Measurements from ENCODE around the gene GALNT14. TPM values are rescaled to one million over a fixed set of nuclear protein-coding genes. Genes with fewer than 3 reads are reported as not detected.

GALNT14 gene
- total RNA-seq, 1 donor from 2014 or later: 0.14 TPM

DNA sequence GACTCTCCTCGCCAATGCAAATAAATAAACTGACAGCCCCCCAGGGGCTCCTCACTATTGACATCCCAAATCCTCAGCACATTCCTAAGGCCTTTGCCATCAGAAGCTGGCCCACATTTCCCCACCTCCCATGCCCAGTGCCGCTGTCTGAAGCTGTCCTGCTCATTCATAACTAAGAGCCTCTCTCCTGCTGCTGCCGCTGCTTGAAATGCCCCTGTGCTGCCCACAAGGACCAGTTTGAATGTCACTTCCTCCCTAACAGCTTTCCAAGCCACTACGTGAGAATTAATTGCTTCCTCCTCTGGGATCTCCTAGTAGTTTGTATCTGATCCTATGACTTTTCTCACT is 179.3 kb downstream of the GALNT14 start:
- H3K9me3 ChIP-seq (replicated peaks): no peaks in the 10 kb centered on the region
- intact Hi-C loops (cut with micrococcal nuclease): no loop called here
- H3K27ac ChIP-seq (replicated peaks): no peak overlapping the region
- H3K4me1 ChIP-seq: no peaks in the 10 kb centered on the region
- H3K27me3 ChIP-seq (ENCODE audit: low read depth): peaks cover 8% of the 10 kb centered on the region
- H3K4me3 ChIP-seq: no peak overlapping the region
- DNase-seq: no peak
- no peaks in the 10 kb centered on the region for H3K36me3 ChIP-seq
- TF ChIP-seq, protein P1, sequence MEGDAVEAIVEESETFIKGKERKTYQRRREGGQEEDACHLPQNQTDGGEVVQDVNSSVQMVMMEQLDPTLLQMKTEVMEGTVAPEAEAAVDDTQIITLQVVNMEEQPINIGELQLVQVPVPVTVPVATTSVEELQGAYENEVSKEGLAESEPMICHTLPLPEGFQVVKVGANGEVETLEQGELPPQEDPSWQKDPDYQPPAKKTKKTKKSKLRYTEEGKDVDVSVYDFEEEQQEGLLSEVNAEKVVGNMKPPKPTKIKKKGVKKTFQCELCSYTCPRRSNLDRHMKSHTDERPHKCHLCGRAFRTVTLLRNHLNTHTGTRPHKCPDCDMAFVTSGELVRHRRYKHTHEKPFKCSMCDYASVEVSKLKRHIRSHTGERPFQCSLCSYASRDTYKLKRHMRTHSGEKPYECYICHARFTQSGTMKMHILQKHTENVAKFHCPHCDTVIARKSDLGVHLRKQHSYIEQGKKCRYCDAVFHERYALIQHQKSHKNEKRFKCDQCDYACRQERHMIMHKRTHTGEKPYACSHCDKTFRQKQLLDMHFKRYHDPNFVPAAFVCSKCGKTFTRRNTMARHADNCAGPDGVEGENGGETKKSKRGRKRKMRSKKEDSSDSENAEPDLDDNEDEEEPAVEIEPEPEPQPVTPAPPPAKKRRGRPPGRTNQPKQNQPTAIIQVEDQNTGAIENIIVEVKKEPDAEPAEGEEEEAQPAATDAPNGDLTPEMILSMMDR (IDR thresholded peaks at IDR 0.05; ENCODE audit: borderline replicate concordance): no peak

DNA sequence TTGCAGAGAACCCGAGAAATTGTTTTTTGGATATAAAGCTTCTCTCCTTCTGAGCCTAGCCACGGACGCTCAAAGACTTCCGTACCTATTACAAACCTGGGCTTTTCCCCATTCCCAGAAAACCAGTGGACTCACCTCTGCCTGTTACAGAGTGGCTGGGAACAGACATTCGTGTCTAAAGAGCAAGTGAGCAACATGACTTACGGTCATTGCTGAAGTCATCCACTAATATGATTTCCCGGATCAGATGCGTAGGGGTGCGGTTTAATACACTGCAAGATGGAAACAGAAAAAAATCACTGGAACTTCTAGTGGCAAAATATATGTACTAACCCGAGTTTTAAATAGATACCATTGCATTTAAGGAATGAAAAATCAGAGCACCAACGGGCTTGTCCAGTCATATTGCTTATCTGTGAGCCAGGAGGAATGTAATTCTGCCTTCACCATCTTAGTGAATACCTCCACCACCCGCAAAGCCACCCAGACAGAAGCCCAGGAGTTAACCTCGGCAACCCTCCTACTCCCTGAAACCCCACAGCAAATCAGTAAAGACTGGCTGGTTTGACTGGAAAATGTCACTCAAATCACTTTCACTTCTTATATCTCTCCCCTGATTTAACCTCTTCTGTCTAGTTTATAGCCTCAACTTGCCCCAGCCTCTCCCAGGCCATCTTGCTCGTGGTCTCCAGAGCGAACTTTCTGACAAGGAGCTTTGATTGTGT is 179.9 kb downstream of the GALNT14 start:
- H3K27ac ChIP-seq (replicated peaks): no peak overlapping the region
- H3K9me3 ChIP-seq (replicated peaks): no peaks in the 10 kb centered on the region
- DNase-seq: no peak
- TF ChIP-seq, protein P1 (IDR thresholded peaks at IDR 0.05; ENCODE audit: borderline replicate concordance): no peak
- H3K27me3 ChIP-seq (ENCODE audit: low read depth): peaks cover 7% of the 10 kb centered on the region
- no peak overlapping the region for H3K4me3 ChIP-seq
- intact Hi-C loops (cut with micrococcal nuclease): no loop called here
- H3K36me3 ChIP-seq: no peaks in the 10 kb centered on the region
- H3K4me1 ChIP-seq: no peaks in the 10 kb centered on the region

DNA sequence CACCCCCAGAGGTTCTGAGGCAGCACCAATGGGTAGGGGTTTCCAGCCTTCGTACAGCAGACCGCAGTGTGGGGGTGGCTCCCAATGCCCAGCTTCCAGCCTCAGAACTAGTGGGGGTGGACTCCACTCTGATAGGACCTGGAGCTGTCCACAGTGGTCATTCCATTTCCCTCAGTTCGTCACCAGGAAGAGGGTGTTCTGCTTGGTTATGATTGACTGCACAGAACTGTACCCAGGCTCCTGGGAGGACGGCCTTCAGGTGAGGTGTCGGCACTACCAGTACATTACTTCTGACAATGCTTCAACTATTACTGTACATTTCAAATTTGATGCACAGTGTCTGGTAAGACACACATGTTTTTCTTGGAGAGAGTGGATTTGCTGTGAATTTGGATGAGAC is 180.6 kb downstream of the GALNT14 start:
- TF ChIP-seq, protein P1 (IDR thresholded peaks at IDR 0.05; ENCODE audit: borderline replicate concordance): no peak
- no peaks in the 10 kb centered on the region for H3K4me1 ChIP-seq
- peaks cover 7% of the 10 kb centered on the region for H3K27me3 ChIP-seq (ENCODE audit: low read depth)
- no peaks in the 10 kb centered on the region for H3K36me3 ChIP-seq
- no peak overlapping the region for H3K4me3 ChIP-seq
- DNase-seq: no peak
- H3K27ac ChIP-seq (replicated peaks): no peak overlapping the region
- no peaks in the 10 kb centered on the region for H3K9me3 ChIP-seq (replicated peaks)
- intact Hi-C loops (cut with micrococcal nuclease): no loop called here

DNA sequence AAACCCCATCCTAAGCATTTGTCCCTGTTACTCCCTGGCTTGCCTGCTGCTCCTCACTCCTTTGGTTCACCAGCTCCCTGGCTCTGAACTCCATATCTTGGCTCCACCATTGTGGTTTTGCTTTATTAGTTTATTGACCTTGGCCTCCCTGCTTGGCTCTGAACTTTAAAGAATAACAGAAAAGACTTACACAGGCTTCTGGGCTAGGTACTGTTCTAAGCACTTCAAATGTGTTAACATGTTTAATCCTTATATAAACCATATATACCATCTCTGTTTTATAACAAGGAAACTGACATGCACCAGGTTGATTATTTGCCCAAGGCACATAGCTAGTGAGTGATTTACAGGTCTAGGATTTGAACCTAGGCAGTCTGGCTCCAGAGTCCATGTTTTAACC is 181.2 kb downstream of the GALNT14 start:
- TF ChIP-seq, protein P1 (IDR thresholded peaks at IDR 0.05; ENCODE audit: borderline replicate concordance): no peak
- DNase-seq: no peak

DNA sequence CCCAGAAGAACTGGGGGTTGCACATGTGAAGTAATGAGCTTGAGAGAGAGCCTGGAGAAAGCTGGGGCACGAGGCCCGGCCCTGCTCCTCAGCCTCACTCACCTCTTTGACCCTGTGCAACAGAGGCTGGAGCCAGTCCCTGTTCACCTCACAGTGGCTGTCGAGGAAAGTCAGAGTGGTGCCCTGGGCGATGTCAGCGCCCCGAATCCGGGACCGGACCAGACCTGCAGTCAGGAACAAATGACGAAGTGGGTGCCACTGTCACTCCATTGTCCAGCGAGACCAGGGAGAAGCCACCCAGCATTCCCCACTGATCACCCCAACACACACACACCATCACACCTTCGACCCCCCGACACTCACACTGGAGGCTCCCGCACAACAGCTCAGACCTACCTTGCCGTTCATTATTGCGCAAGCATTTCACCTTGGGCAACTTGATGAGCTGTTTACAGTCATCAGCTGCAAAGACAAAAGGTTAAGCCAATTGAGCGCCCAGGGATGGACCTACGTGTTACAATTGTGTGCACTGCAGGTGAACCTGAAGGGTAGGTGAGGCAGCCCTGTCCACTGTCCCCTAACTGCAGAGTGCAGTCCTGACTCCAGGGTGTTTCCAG is 182.6 kb downstream of the GALNT14 start:
- Histone ChIP-seq H3K36me3 (no peaks in the 10 kb centered on the region), H3K4me1 (no peaks in the 10 kb centered on the region), H3K4me3 (no peak overlapping the region), H3K27me3 (ENCODE audit: low read depth) (peaks cover 7% of the 10 kb centered on the region), H3K27ac (replicated peaks) (no peak overlapping the region), H3K9me3 (replicated peaks) (no peaks in the 10 kb centered on the region)
- no peak for DNase-seq
- TF ChIP-seq, protein P1 (IDR thresholded peaks at IDR 0.05; ENCODE audit: borderline replicate concordance): no peak
- intact Hi-C loops (cut with micrococcal nuclease): no loop called here

More for the DNA sequence above, 181.2 kb downstream of the GALNT14 start:
- no peak overlapping the region for H3K27ac ChIP-seq (replicated peaks)
- intact Hi-C loops (cut with micrococcal nuclease): no loop called here
- H3K36me3 ChIP-seq: no peaks in the 10 kb centered on the region
- H3K9me3 ChIP-seq (replicated peaks): no peaks in the 10 kb centered on the region
- no peak overlapping the region for H3K4me3 ChIP-seq
- peaks cover 7% of the 10 kb centered on the region for H3K27me3 ChIP-seq (ENCODE audit: low read depth)
- no peaks in the 10 kb centered on the region for H3K4me1 ChIP-seq

Data from left ventricle myocardium inferior (tissue), 1 donor.